ENCODE data around the gene TMEM52.

Gene TMEM52

GRCh38 chr1:1958071-1958541 lies 39.0 kb upstream of the TMEM52 start (continued):
- TF ChIP-seq INSM2 (tag by site-specific recombination; IDR thresholded peaks at IDR 0.05) = no peak
- TF ChIP-seq SALL2 (tag by site-specific recombination; IDR thresholded peaks at IDR 0.05; ENCODE audit: borderline replicate concordance) = no peak
- no peak for TF ChIP-seq TSHZ1 (tag by site-specific recombination; IDR thresholded peaks at IDR 0.05; ENCODE audit: borderline replicate concordance)

- H3K4me1 ChIP-seq (ENCODE audit: control insufficient read depth, insufficient read depth, low read length) = no peaks in the 10 kb centered on the region
- H3K4me3 ChIP-seq (ENCODE audit: low read depth, low read length) = no peak overlapping the region
- ChIA-PET POLR2A (interaction anchor here (0.6 kb wide), 1 partner anchor 48 kb away, joined by 3 read pairs; no protein-coding TSS in a partner anchor), CTCF (interaction anchor here (8.8 kb wide), 1 partner anchor 87 kb away, joined by 118 read pairs; no protein-coding TSS in a partner anchor)
- H3K36me3 ChIP-seq (ENCODE audit: control insufficient read depth in 2 of 2, insufficient read depth in 1 of 2, low read length in 2 of 2) = no peaks in the 10 kb centered on the region
- H3K27ac ChIP-seq (ENCODE audit: extremely low read depth, low read depth, low read length) = no peak overlapping the region
- TF ChIP-seq ZNF768 (tag by site-specific recombination; IDR thresholded peaks at IDR 0.05) (no peak), ZIC2 (tag by site-specific recombination; IDR thresholded peaks at IDR 0.05) (peak; percentile 51)
- H3K9me3 ChIP-seq (ENCODE audit: control insufficient read depth, insufficient read depth, low read depth, low read length) = no peaks in the 10 kb centered on the region
These were observed 38.5 kb upstream of the TMEM52 start for GRCh38 chr1:1957533-1957961.

- Histone ChIP-seq H3K9me3 (ENCODE audit: control insufficient read depth, insufficient read depth, low read depth, low read length) (no peaks in the 10 kb centered on the region), H3K27ac (ENCODE audit: extremely low read depth, low read depth, low read length) (no peak overlapping the region), H3K36me3 (ENCODE audit: control insufficient read depth in 2 of 2, insufficient read depth in 1 of 2, low read length in 2 of 2) (no peaks in the 10 kb centered on the region), H3K4me3 (ENCODE audit: low read depth, low read length) (no peak overlapping the region), H3K4me1 (ENCODE audit: control insufficient read depth, insufficient read depth, low read length) (no peaks in the 10 kb centered on the region)
- TF ChIP-seq ZNF558 (tag by site-specific recombination; IDR thresholded peaks at IDR 0.05) (no peak), ZNF776 (tag by site-specific recombination; IDR thresholded peaks at IDR 0.05; ENCODE audit: borderline replicate concordance) (no peak), ZNF658 (tag by site-specific recombination; IDR thresholded peaks at IDR 0.05) (no peak), ZFP69B (tag by site-specific recombination; IDR thresholded peaks at IDR 0.05) (no peak), ZNF561 (tag by site-specific recombination; IDR thresholded peaks at IDR 0.05; ENCODE audit: borderline replicate concordance) (no peak)
- CTCF ChIA-PET = interaction anchor here (0.7 to 8.8 kb wide), 3 partner anchors 12 to 93 kb away, joined by 3 to 118 read pairs (median 4); no protein-coding TSS in a partner anchor
- POLR2A ChIA-PET = interaction anchor here (0.6 kb wide), 1 partner anchor 47 kb away, joined by 3 read pairs; no protein-coding TSS in a partner anchor
These were observed 37.8 kb upstream of the TMEM52 start for GRCh38 chr1:1956586-1957532.

GRCh38 chr1:1956101-1956500 lies 37.0 kb upstream of the TMEM52 start:
- H3K4me1 ChIP-seq (ENCODE audit: control insufficient read depth, insufficient read depth, low read length) = no peaks in the 10 kb centered on the region
- no peaks in the 10 kb centered on the region for H3K9me3 ChIP-seq (ENCODE audit: control insufficient read depth, insufficient read depth, low read depth, low read length)
- H3K27ac ChIP-seq (ENCODE audit: extremely low read depth, low read depth, low read length) = no peak overlapping the region
- H3K36me3 ChIP-seq (ENCODE audit: control insufficient read depth in 2 of 2, insufficient read depth in 1 of 2, low read length in 2 of 2) = no peaks in the 10 kb centered on the region
- CTCF ChIA-PET = interaction anchor here (0.5 to 8.8 kb wide), 6 partner anchors 11 to 219 kb away, joined by 3 to 118 read pairs (median 4); no protein-coding TSS in a partner anchor
- no peak overlapping the region for H3K4me3 ChIP-seq (ENCODE audit: low read depth, low read length)
- TF ChIP-seq ZNF184 (tag by site-specific recombination; IDR thresholded peaks at IDR 0.05) (no peak), ZNF701 (tag by site-specific recombination; IDR thresholded peaks at IDR 0.05) (no peak), ZNF398 (tag by site-specific recombination; IDR thresholded peaks at IDR 0.05) (no peak), ZNF792 (tag by site-specific recombination; IDR thresholded peaks at IDR 0.05) (no peak), BCL6B (tag by site-specific recombination; IDR thresholded peaks at IDR 0.05) (no peak)
- POLR2A ChIA-PET = no interaction called here
